ENCODE results near the gene MAN1C1.

DNA sequence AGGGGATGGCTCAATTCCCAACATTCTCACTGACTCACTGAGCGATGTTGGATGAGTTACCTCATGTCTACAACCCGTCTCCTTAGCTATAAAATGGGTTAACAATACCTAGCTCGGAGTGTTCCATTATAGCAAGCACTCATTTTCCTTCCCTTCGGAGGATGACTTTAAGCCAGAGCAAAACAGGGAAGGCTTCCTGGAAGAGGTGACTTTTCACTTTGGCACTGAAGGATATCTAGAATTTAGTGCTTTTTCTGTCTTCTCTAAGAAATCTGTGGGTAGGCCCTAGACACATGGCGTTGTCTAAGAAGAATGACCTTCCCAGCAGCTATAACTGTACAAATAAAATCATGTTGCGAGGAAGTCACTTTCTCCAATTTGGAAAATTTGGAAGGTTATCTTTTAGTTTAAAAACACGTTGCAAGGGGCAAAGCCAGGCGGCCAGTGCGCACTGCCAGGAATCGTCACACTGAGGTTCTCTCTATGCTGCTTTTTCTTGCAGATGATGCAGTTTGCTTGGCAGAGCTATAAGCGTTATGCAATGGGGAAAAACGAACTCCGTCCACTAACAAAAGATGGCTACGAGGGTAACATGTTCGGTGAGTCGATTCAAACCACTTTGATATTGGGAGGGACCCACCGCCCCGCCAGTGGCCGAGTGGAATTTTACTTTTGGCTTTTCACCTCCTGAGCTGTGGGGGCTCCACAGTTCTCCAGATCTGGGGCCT is 69.5 kb downstream of the MAN1C1 start:
- no peak for TF ChIP-seq CTCF (IDR thresholded peaks at IDR 0.05)
- no peak for TF ChIP-seq POLR2A (IDR thresholded peaks at IDR 0.05)
